Gastrocnemius medialis (tissue), 4 donors: ENCODE measurements around the gene C9orf50. TPM values are rescaled to one million over a fixed set of nuclear protein-coding genes. Genes with fewer than 3 reads are reported as not detected.
A peak's percentile ranks its signal among the peaks of the same experiment; 100 is the strongest.

Source experiments
- ATAC-seq, 2 donors: fragments of 150-250 bp; one replicate each; pipeline ENCODE4 v1.9.1; 2016
- DNase-seq, 2 donors: peaks; one replicate each; pipeline ENCODE4 v3.0.0-alpha.2; 2019
- H3K27ac ChIP-seq, 4 donors: fragments of 200-600 bp; sonication (generic); 1 replicate in 1 of 4; 2 replicates in 3 of 4; pipeline ENCODE4 v1.5.1; 2016 to 2018; ENCODE audit warnings: mild to moderate bottlenecking in 2 of 4, moderate library complexity in 1 of 4
- H3K27me3 ChIP-seq, 3 donors: fragments of 200-600 bp; sonication (generic) in 2 of 3; 1 replicate in 1 of 3; 2 replicates in 2 of 3; pipeline versions ENCODE4 v1.5.1 to v1.6.0; 2016 to 2019; ENCODE audit warnings: mild to moderate bottlenecking in 1 of 3, moderate library complexity in 1 of 3
- H3K36me3 ChIP-seq, 2 donors: fragments of 200-600 bp; sonication (generic) in 1 of 2; one replicate each; pipeline ENCODE4 v1.5.1; 2017 to 2018
- H3K4me1 ChIP-seq, 2 donors: fragments of 200-600 bp; sonication (generic) in 1 of 2; one replicate each; pipeline ENCODE4 v1.5.1; 2016 to 2017; ENCODE audit warnings: mild to moderate bottlenecking in 2 of 2
- H3K4me3 ChIP-seq, 4 donors: fragments of 200-600 bp; sonication (generic) in 3 of 4; 1 replicate in 1 of 4; 2 replicates in 3 of 4; pipeline ENCODE4 v1.5.1; 2016 to 2019; ENCODE audit warnings: mild to moderate bottlenecking in 2 of 4
- H3K9me3 ChIP-seq, 3 donors: fragments of 200-600 bp; sonication (generic) in 2 of 3; 1 replicate in 1 of 3; 2 replicates in 2 of 3; pipeline ENCODE4 v1.5.1; 2016 to 2019
- POLR2A ChIP-seq, 2 donors: fragments of 450-650 bp; IDR thresholded peaks; one replicate each; pipeline ENCODE4 v1.6.1; 2017; ENCODE audit warnings: antibody characterized with exemption in 2 of 2, mild to moderate bottlenecking in 2 of 2, moderate library complexity in 2 of 2
- in situ Hi-C, 4 donors: fragments of 200-750 bp; cut with MboI; loops; one replicate each; pipeline versions ENCODE4 v1.15.0 to v1.8.0; 2017; ENCODE audit warnings: low sequenced_read_pairs in 4 of 4
- intact Hi-C: fragments of 100-400 bp; cut with DNase I; formaldehyde crosslinking; loops from one replicate; pipeline ENCODE4 v1.15.1; 2023; ENCODE audit warnings: low total_unique reads
- total RNA-seq, 4 donors: library from RNA; depleted of rRNA; stranded (reverse); fragments of >200 nt; gene quantifications; one replicate each; pipeline versions ENCODE4 v1.1.0 to v1.2.3, GENCODE V29; 2016
- TF ChIP-seq, protein P1 (sequence below), 5 experiments: fragments of 450-650 bp in 3 of 5; fragments of 200-600 bp in 2 of 5; sonication (generic) in 2 of 5; IDR thresholded peaks in 4 of 5; conservative IDR thresholded peaks in 1 of 5; 1 replicate in 4 of 5; 2 replicates in 1 of 5; pipeline ENCODE4 v1.5.1; 2016 to 2019; ENCODE audit warnings: antibody characterized with exemption in 5 of 5, mild to moderate bottlenecking in 3 of 5, moderate library complexity in 3 of 5

C9orf50 gene
- total RNA-seq, 4 donors from 2014 or later, result not detected

DNA sequence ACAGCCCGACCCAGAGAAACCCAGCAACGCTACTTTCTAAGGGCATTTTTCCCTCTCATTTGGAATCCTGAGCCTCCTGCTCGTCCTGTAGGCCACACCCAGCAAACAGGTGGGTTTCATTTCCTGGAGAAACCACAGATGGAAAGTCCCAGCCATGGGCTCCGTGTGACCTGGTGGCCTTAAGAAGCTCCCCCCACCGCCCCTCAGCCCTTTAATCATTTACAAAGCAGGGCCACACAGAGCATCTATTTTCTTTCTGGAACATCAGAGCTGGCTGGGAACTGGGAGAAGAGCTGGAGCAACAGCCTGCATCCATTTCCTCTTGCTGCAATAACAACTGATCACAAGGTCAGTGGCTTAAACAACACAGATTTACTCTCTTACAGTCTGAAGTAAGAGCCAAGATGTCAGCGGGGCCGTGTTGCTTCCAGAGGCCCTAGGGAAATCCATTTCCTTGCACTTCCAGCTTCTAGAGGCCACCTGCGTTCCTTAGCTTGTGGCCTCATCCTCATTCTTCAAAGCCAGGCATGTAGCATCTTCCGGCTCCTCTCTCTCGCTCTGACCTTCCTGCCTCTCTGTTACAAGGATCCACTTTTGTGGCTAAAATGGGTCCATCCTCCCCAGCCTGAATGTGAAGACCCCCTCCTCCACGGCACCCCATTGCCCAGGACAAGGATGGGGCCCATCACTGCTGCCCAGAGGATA lies 40.5 kb downstream of the C9orf50 start:
- DNase-seq, result no peak
- H3K9me3 ChIP-seq, result no peaks in the 10 kb centered on the region
- H3K36me3 ChIP-seq, result no peaks in the 10 kb centered on the region
- no peak overlapping the region for H3K27ac ChIP-seq
- ATAC-seq, result no peak
- peaks cover 0 to 4% of the 10 kb centered on the region in 2 donors for H3K4me1 ChIP-seq
- no peak overlapping the region for H3K4me3 ChIP-seq
- in situ Hi-C loops (no loop called here), intact Hi-C loops (loop anchor here (10.0 kb wide), 1 partner anchor 76 kb away; no protein-coding TSS in a partner anchor)
- TF ChIP-seq, protein P1, sequence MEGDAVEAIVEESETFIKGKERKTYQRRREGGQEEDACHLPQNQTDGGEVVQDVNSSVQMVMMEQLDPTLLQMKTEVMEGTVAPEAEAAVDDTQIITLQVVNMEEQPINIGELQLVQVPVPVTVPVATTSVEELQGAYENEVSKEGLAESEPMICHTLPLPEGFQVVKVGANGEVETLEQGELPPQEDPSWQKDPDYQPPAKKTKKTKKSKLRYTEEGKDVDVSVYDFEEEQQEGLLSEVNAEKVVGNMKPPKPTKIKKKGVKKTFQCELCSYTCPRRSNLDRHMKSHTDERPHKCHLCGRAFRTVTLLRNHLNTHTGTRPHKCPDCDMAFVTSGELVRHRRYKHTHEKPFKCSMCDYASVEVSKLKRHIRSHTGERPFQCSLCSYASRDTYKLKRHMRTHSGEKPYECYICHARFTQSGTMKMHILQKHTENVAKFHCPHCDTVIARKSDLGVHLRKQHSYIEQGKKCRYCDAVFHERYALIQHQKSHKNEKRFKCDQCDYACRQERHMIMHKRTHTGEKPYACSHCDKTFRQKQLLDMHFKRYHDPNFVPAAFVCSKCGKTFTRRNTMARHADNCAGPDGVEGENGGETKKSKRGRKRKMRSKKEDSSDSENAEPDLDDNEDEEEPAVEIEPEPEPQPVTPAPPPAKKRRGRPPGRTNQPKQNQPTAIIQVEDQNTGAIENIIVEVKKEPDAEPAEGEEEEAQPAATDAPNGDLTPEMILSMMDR (IDR thresholded peaks at IDR 0.05 in 4 of 5, conservative IDR thresholded peaks at IDR 0.05 in 1 of 5), result no peak
- no peak for TF ChIP-seq POLR2A (IDR thresholded peaks at IDR 0.05)
- H3K27me3 ChIP-seq, result no peaks in the 10 kb centered on the region

DNA sequence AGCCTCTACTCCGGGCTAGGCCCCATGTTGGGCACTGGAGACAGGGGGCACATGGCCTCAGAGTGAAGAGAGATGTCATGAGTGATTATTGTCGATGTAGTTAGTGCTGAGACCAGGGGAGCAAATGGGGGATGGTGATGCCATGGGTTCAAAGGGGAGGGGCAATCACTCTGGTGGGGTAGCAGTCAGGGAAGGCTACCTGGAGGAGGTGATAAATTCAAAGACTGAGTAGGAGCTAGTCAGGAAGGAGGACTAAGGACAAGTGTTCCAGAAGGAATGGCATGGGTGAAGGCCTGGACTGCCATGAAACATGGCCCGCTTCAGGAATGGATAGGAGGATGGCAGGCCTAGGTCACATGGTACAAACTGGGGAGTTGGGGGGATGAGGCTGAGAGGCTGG lies 41.6 kb downstream of the C9orf50 start:
- TF ChIP-seq POLR2A (IDR thresholded peaks at IDR 0.05), result no peak
- TF ChIP-seq, protein P1 (IDR thresholded peaks at IDR 0.05 in 4 of 5, conservative IDR thresholded peaks at IDR 0.05 in 1 of 5), result no peak

DNA sequence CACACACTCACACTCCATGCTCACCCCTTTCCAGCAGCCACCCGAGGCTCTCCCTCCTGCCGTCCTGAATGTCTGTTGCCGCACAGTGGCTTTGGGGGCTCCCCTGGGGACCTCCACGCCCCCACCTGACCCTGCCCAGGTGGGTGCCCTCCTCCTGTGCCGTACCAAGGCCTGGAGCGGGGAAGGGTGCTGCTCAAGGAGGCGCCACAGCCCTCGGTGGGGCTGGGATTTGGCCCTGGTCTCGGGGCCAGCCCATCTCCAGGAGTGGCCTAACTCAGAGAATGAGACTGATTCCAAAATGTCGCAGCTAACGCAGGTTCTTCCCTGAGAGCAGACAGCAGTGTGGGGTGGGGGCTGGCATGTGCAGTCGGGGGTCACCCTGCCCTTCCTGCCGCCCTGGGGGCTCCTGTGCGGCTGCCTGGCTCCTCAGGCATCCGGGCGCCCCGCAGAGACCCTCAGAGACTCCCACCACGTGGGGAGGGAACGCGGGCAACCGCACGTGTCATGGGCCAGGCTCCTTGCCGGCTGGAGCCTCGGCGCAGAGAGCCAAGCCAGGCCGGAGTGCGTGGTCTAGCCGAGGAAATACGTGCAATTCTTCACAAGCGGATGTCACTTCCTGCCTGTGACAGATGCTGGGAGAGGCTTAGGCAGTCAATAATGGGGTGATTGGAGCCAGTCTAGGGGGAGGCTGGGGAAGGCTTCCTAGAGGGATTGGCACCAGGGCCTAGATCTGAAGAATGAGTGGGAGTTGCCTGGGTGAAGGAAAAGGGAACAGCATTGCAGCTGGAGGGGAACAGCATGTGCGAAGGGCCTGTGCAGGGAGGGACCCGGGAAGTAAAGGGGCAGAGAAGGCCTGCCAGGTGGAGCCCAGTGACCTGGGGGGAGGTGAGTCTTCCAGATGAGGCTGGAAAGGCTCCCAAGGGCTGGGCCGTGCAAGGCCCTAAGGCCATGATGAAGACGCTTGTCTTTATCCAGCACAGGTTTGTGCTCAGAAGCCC lies 44.1 kb downstream of the C9orf50 start:
- no peaks in the 10 kb centered on the region for H3K36me3 ChIP-seq
- TF ChIP-seq, protein P1 (IDR thresholded peaks at IDR 0.05 in 4 of 5, conservative IDR thresholded peaks at IDR 0.05 in 1 of 5), result no peak
- no peak for TF ChIP-seq POLR2A (IDR thresholded peaks at IDR 0.05)
- intact Hi-C loops (no loop called here), in situ Hi-C loops (no loop called here)
- H3K27ac ChIP-seq, result peak overlapping the region in 2 of 4 donors; percentile 26 to 58
- DNase-seq (no peak), ATAC-seq (peak in 1 of 2 donors; percentile 51)
- H3K9me3 ChIP-seq, result no peaks in the 10 kb centered on the region
- H3K4me1 ChIP-seq, result no peaks in the 10 kb centered on the region
- H3K27me3 ChIP-seq, result no peaks in the 10 kb centered on the region
- H3K4me3 ChIP-seq, result no peak overlapping the region

More for the DNA sequence above, 41.6 kb downstream of the C9orf50 start:
- ATAC-seq, result no peak
- H3K4me1 ChIP-seq, result peaks cover 0 to 2% of the 10 kb centered on the region in 2 donors
- no peaks in the 10 kb centered on the region for H3K27me3 ChIP-seq
- H3K27ac ChIP-seq, result no peak overlapping the region
- H3K9me3 ChIP-seq, result no peaks in the 10 kb centered on the region
- intact Hi-C loops, result no loop called here
- no peak for DNase-seq
- H3K36me3 ChIP-seq, result no peaks in the 10 kb centered on the region
- in situ Hi-C loops, result no loop called here
- H3K4me3 ChIP-seq, result no peak overlapping the region

DNA sequence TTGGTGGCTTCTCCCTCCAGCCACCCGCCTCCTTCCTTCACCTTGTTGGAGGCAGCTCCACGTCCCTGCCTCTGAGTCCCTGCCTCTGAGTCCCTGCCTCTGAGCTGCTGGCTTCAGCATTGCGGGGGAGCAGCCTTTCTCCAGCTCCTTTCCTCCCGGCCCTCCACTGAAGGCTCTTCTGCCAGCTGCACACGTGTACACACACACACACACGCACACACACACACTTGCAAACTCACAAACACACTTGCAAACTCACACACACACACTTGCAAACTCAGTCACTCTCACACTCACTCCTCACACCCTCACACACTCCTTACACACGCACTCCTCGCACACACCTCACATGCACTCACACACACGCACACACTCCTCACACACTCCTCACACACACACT lies 45.1 kb downstream of the C9orf50 start:
- TF ChIP-seq, protein P1 (IDR thresholded peaks at IDR 0.05 in 4 of 5, conservative IDR thresholded peaks at IDR 0.05 in 1 of 5), result no peak
- no peak for TF ChIP-seq POLR2A (IDR thresholded peaks at IDR 0.05)
- intact Hi-C loops (no loop called here), in situ Hi-C loops (no loop called here)
- Histone ChIP-seq H3K4me1 (peaks cover 0 to 4% of the 10 kb centered on the region in 2 donors), H3K27me3 (no peaks in the 10 kb centered on the region), H3K9me3 (no peaks in the 10 kb centered on the region), H3K4me3 (no peak overlapping the region), H3K27ac (no peak overlapping the region), H3K36me3 (no peaks in the 10 kb centered on the region)
- ATAC-seq, result no peak
- no peak for DNase-seq
